Stomach (tissue), 9 donors: ENCODE results near the gene WASL. TPM values are rescaled to one million over a fixed set of nuclear protein-coding genes. Genes with fewer than 3 reads are reported as not detected.

ENCODE experiments used
- DNase-seq, 2 donors: peaks; one replicate each; pipeline versions ENCODE4 v3.0.0 to v3.0.0-alpha.2; 2013 to 2019
- H3K27ac ChIP-seq, 5 donors: fragments of 200-600 bp in 4 of 5; sonication (generic) in 4 of 5; one replicate each; pipeline ENCODE4 v1.5.1; 2013 to 2019; ENCODE audit warnings: mild to moderate bottlenecking in 1 of 5, moderate library complexity in 1 of 5
- H3K27me3 ChIP-seq, 3 donors: fragments of 200-600 bp; sonication (generic); one replicate each; pipeline ENCODE4 v1.5.1; 2017 to 2019; ENCODE audit warnings: mixed run types in 1 of 3
- H3K36me3 ChIP-seq, 4 donors: fragments of 200-600 bp; sonication (generic); 1 replicate in 3 of 4; 2 replicates in 1 of 4; pipeline ENCODE4 v1.5.1; 2016 to 2019
- H3K4me1 ChIP-seq, 4 donors: fragments of 200-600 bp; sonication (generic); one replicate each; pipeline ENCODE4 v1.5.1; 2016 to 2019
- H3K4me3 ChIP-seq, 4 donors: fragments of 200-600 bp; sonication (generic) in 3 of 4; one replicate each; pipeline ENCODE4 v1.5.1; 2016 to 2019; ENCODE audit warnings: mild to moderate bottlenecking in 1 of 4
- H3K9me3 ChIP-seq, 4 donors: fragments of 200-600 bp; sonication (generic); one replicate each; pipeline ENCODE4 v1.5.1; 2016 to 2019
- CTCF ChIP-seq, 7 experiments: fragments of 450-650 bp in 4 of 7; fragments of 200-600 bp in 3 of 7; sonication (generic) in 3 of 7; IDR thresholded peaks; one replicate each; pipeline ENCODE4 v1.5.1; 2016 to 2019; ENCODE audit warnings: antibody characterized with exemption in 7 of 7, control low read depth in 2 of 7, mild to moderate bottlenecking in 1 of 7
- EP300 ChIP-seq: sonication (generic); formaldehyde crosslinking; IDR thresholded peaks from one replicate; pipeline ENCODE4 v1.6.1; 2017; ENCODE audit warnings: antibody characterized with exemption
- POLR2A ChIP-seq, 4 donors: fragments of 450-650 bp; IDR thresholded peaks; one replicate each; pipeline ENCODE4 v1.6.1; 2016; ENCODE audit warnings: antibody characterized with exemption in 4 of 4, control low read depth in 2 of 4, mild to moderate bottlenecking in 1 of 4, moderate library complexity in 1 of 4
- POLR2AphosphoS5 ChIP-seq, 3 donors: sonication (generic); formaldehyde crosslinking; IDR thresholded peaks; one replicate each; pipeline ENCODE4 v1.6.1; 2016; ENCODE audit warnings: antibody characterized with exemption in 3 of 3
- WGBS, 5 donors: extraction: QIAGEN DNeasy Blood & Tissue Kit in 3 of 5; methylation state at CpG; one replicate each; pipeline versions ENCODE4 v1.1.5 to v1.1.7; 2013 to 2018; 5-methylcytosine and 5-hydroxymethylcytosine counted together
- intact Hi-C: fragments of 100-400 bp; cut with DNase I; formaldehyde crosslinking; loops from one replicate; pipeline ENCODE4 v1.15.1; 2023; ENCODE audit warnings: low total_unique reads
- polyA plus RNA-seq, 3 donors: library from polyadenylated mRNA; stranded (reverse); fragments of 200-250 nt; gene quantifications; one replicate each; pipeline ENCODE4 v1.2.3, GENCODE V29; 2013
- total RNA-seq, 5 donors: library from RNA; depleted of rRNA; stranded (reverse); fragments of >200 nt; gene quantifications; one replicate each; pipeline versions ENCODE4 v1.1.0 to v1.2.3, GENCODE V29; 2014 to 2016
- donor health status: healthy with polysubstance abuse.
- donor health status: Bipolar disorder and iron deficiency.
- donor health status: healthy.

WASL gene
- total and polyA plus RNA-seq, 8 donors: 9.0 to 56.7 (median 21.7) TPM

GRCh38 chr7:123674399-123675180 is 74.2 kb downstream of the WASL start:
- H3K27me3 ChIP-seq: no peaks in the 10 kb centered on the region
- no peak overlapping the region for H3K27ac ChIP-seq
- WGBS, 5 donors: 47 to 58% (median 51%) methylated on average over 2 of the region's 2 CpGs
- H3K4me3 ChIP-seq: no peak overlapping the region
- peaks cover 0 to 21% (median 10%) of the 10 kb centered on the region in 4 donors for H3K4me1 ChIP-seq
- DNase-seq: peak in 1 of 2 donors; percentile 16
- H3K36me3 ChIP-seq: peaks cover 0 to 5% (median 0%) of the 10 kb centered on the region in 4 donors
- no peaks in the 10 kb centered on the region for H3K9me3 ChIP-seq
- TF ChIP-seq POLR2A (IDR thresholded peaks at IDR 0.05): no peak
- TF ChIP-seq CTCF (IDR thresholded peaks at IDR 0.05): no peak
- no peak for TF ChIP-seq POLR2AphosphoS5 (IDR thresholded peaks at IDR 0.05)
- no peak for TF ChIP-seq EP300
- intact Hi-C loops: no loop called here

DNA sequence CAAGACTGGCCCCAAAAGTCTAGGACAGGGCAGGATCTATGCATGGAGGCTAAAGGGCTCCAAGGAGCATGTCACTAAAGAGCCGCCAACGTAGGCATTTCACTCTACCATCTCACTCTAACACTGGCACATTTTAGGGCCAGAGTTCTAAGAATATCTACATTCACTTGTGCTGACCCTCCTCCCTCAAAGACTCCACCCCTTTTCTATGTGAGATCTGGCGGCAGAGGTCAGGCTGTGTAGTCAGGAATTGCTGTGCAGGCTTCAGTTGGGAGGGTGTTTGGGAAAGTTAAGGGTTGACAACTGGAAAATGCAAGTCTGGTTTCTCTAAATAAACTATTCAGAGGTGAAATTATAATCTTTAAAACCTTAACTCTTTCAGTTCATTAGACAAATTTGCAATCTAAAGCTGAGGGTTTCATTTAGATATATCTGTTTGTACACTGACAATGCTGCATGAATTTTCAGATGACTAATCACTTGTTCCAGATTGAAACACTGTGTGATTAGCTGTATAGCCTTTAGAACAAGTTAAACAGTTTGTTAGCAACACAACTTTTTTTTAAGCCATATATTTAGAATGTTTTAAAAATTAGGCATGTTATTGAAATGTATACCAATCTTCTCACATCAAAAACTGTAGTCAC is 74.9 kb downstream of the WASL start:
- no peaks in the 10 kb centered on the region for H3K27me3 ChIP-seq
- no peaks in the 10 kb centered on the region for H3K9me3 ChIP-seq
- intact Hi-C loops: no loop called here
- peaks cover 0 to 21% (median 10%) of the 10 kb centered on the region in 4 donors for H3K4me1 ChIP-seq
- DNase-seq: no peak
- no peak overlapping the region for H3K27ac ChIP-seq
- no peak overlapping the region for H3K4me3 ChIP-seq
- WGBS, 5 donors: 67 to 80% (median 74%) methylated on average over 3 of the region's 3 CpGs
- H3K36me3 ChIP-seq: no peaks in the 10 kb centered on the region
- TF ChIP-seq POLR2A (IDR thresholded peaks at IDR 0.05): no peak
- TF ChIP-seq CTCF (IDR thresholded peaks at IDR 0.05): no peak
- no peak for TF ChIP-seq EP300
- no peak for TF ChIP-seq POLR2AphosphoS5 (IDR thresholded peaks at IDR 0.05)

- H3K27me3 ChIP-seq: no peaks in the 10 kb centered on the region
- no peaks in the 10 kb centered on the region for H3K36me3 ChIP-seq
- peaks cover 0 to 21% (median 10%) of the 10 kb centered on the region in 4 donors for H3K4me1 ChIP-seq
- WGBS, 5 donors: 90 to 97% (median 93%) methylated on average over 5 of the region's 5 CpGs
- H3K27ac ChIP-seq: no peak overlapping the region
- intact Hi-C loops: no loop called here
- no peak overlapping the region for H3K4me3 ChIP-seq
- no peak for TF ChIP-seq POLR2AphosphoS5 (IDR thresholded peaks at IDR 0.05)
- TF ChIP-seq EP300: no peak
- no peak for TF ChIP-seq CTCF (IDR thresholded peaks at IDR 0.05)
- TF ChIP-seq POLR2A (IDR thresholded peaks at IDR 0.05): no peak
- H3K9me3 ChIP-seq: no peaks in the 10 kb centered on the region
- DNase-seq: no peak
Observed at GRCh38 chr7:123673137-123673732, 75.6 kb downstream of the WASL start.

GRCh38 chr7:123669485-123669884 is 79.3 kb downstream of the WASL start:
- Histone ChIP-seq H3K36me3 (no peaks in the 10 kb centered on the region), H3K9me3 (no peaks in the 10 kb centered on the region), H3K4me3 (no peak overlapping the region), H3K27me3 (no peaks in the 10 kb centered on the region), H3K4me1 (peaks cover 0 to 10% (median 4%) of the 10 kb centered on the region in 4 donors), H3K27ac (no peak overlapping the region)
- WGBS, 5 donors: 90 to 95% (median 92%) methylated on average over 7 of the region's 7 CpGs
- intact Hi-C loops: no loop called here
- TF ChIP-seq EP300 (no peak), CTCF (IDR thresholded peaks at IDR 0.05) (no peak), POLR2A (IDR thresholded peaks at IDR 0.05) (no peak), POLR2AphosphoS5 (IDR thresholded peaks at IDR 0.05) (no peak)
- no peak for DNase-seq
